Trophoblast cell (in vitro differentiated cells and primary cell): Measurements from ENCODE around the gene GP9.

ENCODE experiments used
- DNase-seq, 2 donors: peaks; one replicate each; pipeline ENCODE4 v3.0.0-alpha.2; 2016
- H2AFZ ChIP-seq: 2 replicates; pipeline ENCODE4 v1.6.1; 2013; ENCODE audit warnings: low read length, moderate library complexity, mild to moderate bottlenecking; ENCODE audit not compliant: insufficient read depth, poor library complexity
- H2AK5ac ChIP-seq: 2 replicates; pipeline ENCODE4 v1.6.1; 2013; ENCODE audit warnings: mild to moderate bottlenecking, low read length
- H2BK120ac ChIP-seq: 2 replicates; pipeline ENCODE4 v1.6.1; 2013; ENCODE audit warnings: low read length, mild to moderate bottlenecking, moderate library complexity; ENCODE audit not compliant: insufficient read depth, poor library complexity
- H2BK12ac ChIP-seq: 2 replicates; pipeline ENCODE4 v1.6.1; 2013; ENCODE audit warnings: mild to moderate bottlenecking, low read length, moderate library complexity
- H2BK5ac ChIP-seq: 2 replicates; pipeline ENCODE4 v1.6.1; 2013; ENCODE audit warnings: low read length, low read depth, moderate library complexity, mild to moderate bottlenecking; ENCODE audit not compliant: poor library complexity
- H3K14ac ChIP-seq: 2 replicates; pipeline ENCODE4 v1.6.1; 2013; ENCODE audit warnings: mild to moderate bottlenecking, low read length
- H3K18ac ChIP-seq: 2 replicates; pipeline ENCODE4 v1.6.1; 2013; ENCODE audit warnings: mild to moderate bottlenecking, low read length
- H3K23ac ChIP-seq: 2 replicates; pipeline ENCODE4 v1.6.1; 2013; ENCODE audit warnings: low read length
- H3K27ac ChIP-seq: 2 replicates; pipeline ENCODE4 v1.5.1; 2013; ENCODE audit warnings: low read depth, mild to moderate bottlenecking, inconsistent platforms, low read length, moderate library complexity
- H3K27me3 ChIP-seq: 2 replicates; pipeline ENCODE4 v1.6.1; 2013; ENCODE audit warnings: inconsistent platforms, mild to moderate bottlenecking, low read length, moderate library complexity; ENCODE audit not compliant: insufficient read depth
- H3K36me3 ChIP-seq, 2 experiments: 1 replicate in 1 of 2; 2 replicates in 1 of 2; pipeline ENCODE4 v1.6.1; 2013; ENCODE audit warnings: low read length in 2 of 2, mild to moderate bottlenecking in 2 of 2, moderate library complexity in 1 of 2; ENCODE audit not compliant: insufficient read depth in 2 of 2, control insufficient read depth in 1 of 2
- H3K4ac ChIP-seq: 2 replicates; pipeline ENCODE4 v1.6.1; 2013; ENCODE audit warnings: low read depth, mild to moderate bottlenecking, low read length, moderate library complexity
- H3K4me1 ChIP-seq, 2 experiments: 1 replicate in 1 of 2; 2 replicates in 1 of 2; pipeline ENCODE4 v1.6.1; 2013; ENCODE audit warnings: low read length in 2 of 2, mild to moderate bottlenecking in 2 of 2, moderate library complexity in 1 of 2; ENCODE audit not compliant: insufficient read depth in 2 of 2, control insufficient read depth in 1 of 2
- H3K4me2 ChIP-seq: 2 replicates; pipeline ENCODE4 v1.6.1; 2013; ENCODE audit warnings: inconsistent platforms, mild to moderate bottlenecking, low read length, moderate library complexity
- H3K4me3 ChIP-seq: 2 replicates; pipeline ENCODE4 v1.5.1; 2013; ENCODE audit warnings: mild to moderate bottlenecking, low read depth, low read length, inconsistent platforms
- H3K79me1 ChIP-seq: one replicate; pipeline ENCODE4 v1.6.1; 2013; ENCODE audit warnings: low read length
- H3K79me2 ChIP-seq: 2 replicates; pipeline ENCODE4 v1.6.1; 2013; ENCODE audit warnings: low read length, mild to moderate bottlenecking; ENCODE audit not compliant: control insufficient read depth, insufficient read depth, poor library complexity
- H3K9ac ChIP-seq: 2 replicates; pipeline ENCODE4 v1.6.1; 2013; ENCODE audit warnings: mild to moderate bottlenecking, low read length
- H3K9me3 ChIP-seq: 2 replicates; pipeline ENCODE4 v1.6.1; 2013; ENCODE audit warnings: low read depth, mild to moderate bottlenecking, control low read depth, inconsistent platforms, low read length; ENCODE audit not compliant: insufficient read depth
- H4K12ac ChIP-seq: 2 replicates; pipeline ENCODE4 v1.6.1; 2013; ENCODE audit warnings: low read depth, mild to moderate bottlenecking, low read length, moderate library complexity
- H4K8ac ChIP-seq: 2 replicates; pipeline ENCODE4 v1.6.1; 2013; ENCODE audit warnings: low read depth, mild to moderate bottlenecking, low read length, moderate library complexity
- H4K91ac ChIP-seq: one replicate; pipeline ENCODE4 v1.6.1; 2013; ENCODE audit warnings: low read depth, mild to moderate bottlenecking, low read length, moderate library complexity
- WGBS: extraction: QIAGEN DNeasy Blood & Tissue Kit; methylation state at CpG from one replicate; pipeline ENCODE4 v1.1.7; 2013; ENCODE audit warnings: missing lambda C conversion rate; ENCODE audit not compliant: insufficient read length, insufficient coverage; ENCODE audit errors: extremely low coverage; 5-methylcytosine and 5-hydroxymethylcytosine counted together

Gene GP9

GRCh38 chr3:129077222-129077621 lies 16.6 kb downstream of the GP9 start:
- Histone ChIP-seq H2AFZ (no peak overlapping the region), H4K8ac (no peak overlapping the region), H3K27ac (no peak overlapping the region), H4K91ac (no peak overlapping the region), H2AK5ac (no peak overlapping the region), H3K4me2 (no peak overlapping the region), H3K79me1 (no peaks in the 10 kb centered on the region), H2BK120ac (no peak overlapping the region), H4K12ac (no peak overlapping the region), H2BK12ac (no peak overlapping the region), H3K4me3 (no peak overlapping the region), H2BK5ac (no peak overlapping the region), H3K27me3 (no peaks in the 10 kb centered on the region), H3K9me3 (no peaks in the 10 kb centered on the region), H3K14ac (no peak overlapping the region), H3K18ac (no peak overlapping the region), H3K4me1 (no peaks in the 10 kb centered on the region), H3K36me3 (no peaks in the 10 kb centered on the region), H3K79me2 (no peaks in the 10 kb centered on the region), H3K9ac (no peak overlapping the region), H3K23ac (no peak overlapping the region), H3K4ac (no peak overlapping the region)
- WGBS: no CpG with 5 or more reads among the region's 7 CpGs
- no peak for DNase-seq

GRCh38 chr3:129078510-129078909 lies 17.9 kb downstream of the GP9 start:
- no peaks in the 10 kb centered on the region for H3K36me3 ChIP-seq
- H3K9ac ChIP-seq: peak overlapping the region; percentile 50
- no peaks in the 10 kb centered on the region for H3K4me1 ChIP-seq
- H2AFZ ChIP-seq: no peak overlapping the region
- no peak for DNase-seq
- H2BK5ac ChIP-seq: no peak overlapping the region
- H3K4me2 ChIP-seq: no peak overlapping the region
- H3K79me2 ChIP-seq: no peaks in the 10 kb centered on the region
- no peak overlapping the region for H3K23ac ChIP-seq
- no peak overlapping the region for H3K27ac ChIP-seq
- H4K91ac ChIP-seq: no peak overlapping the region
- H4K8ac ChIP-seq: no peak overlapping the region
- no peak overlapping the region for H3K4me3 ChIP-seq
- H3K18ac ChIP-seq: no peak overlapping the region
- H2BK120ac ChIP-seq: no peak overlapping the region
- H3K79me1 ChIP-seq: no peaks in the 10 kb centered on the region
- H3K14ac ChIP-seq: no peak overlapping the region
- H3K4ac ChIP-seq: no peak overlapping the region
- no peak overlapping the region for H4K12ac ChIP-seq
- WGBS: no CpG with 5 or more reads among the region's 8 CpGs
- H3K27me3 ChIP-seq: no peaks in the 10 kb centered on the region
- H2AK5ac ChIP-seq: no peak overlapping the region
- H2BK12ac ChIP-seq: no peak overlapping the region
- no peaks in the 10 kb centered on the region for H3K9me3 ChIP-seq

DNA sequence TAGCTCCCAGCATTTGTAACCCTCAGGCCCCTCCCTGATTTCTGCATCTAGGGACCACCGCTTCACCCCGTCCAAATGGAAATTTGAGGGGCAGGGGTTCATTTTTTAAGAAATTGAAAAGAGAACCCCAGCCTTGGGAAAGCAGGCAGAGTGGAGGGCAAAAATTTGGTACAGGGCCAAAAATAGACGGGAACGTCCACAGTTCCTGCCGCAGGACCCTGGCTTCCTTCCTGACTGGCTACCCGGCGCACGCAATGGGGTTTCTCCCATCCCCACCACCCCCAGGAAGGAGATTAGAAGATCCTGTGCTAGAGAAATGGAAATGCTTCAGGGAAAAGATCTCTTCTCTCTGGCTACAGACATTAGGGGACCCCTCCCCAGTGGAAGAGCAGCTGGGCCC lies 20.9 kb downstream of the GP9 start:
- Histone ChIP-seq H3K4me3 (no peak overlapping the region), H4K8ac (no peak overlapping the region), H3K4ac (no peak overlapping the region)

DNA sequence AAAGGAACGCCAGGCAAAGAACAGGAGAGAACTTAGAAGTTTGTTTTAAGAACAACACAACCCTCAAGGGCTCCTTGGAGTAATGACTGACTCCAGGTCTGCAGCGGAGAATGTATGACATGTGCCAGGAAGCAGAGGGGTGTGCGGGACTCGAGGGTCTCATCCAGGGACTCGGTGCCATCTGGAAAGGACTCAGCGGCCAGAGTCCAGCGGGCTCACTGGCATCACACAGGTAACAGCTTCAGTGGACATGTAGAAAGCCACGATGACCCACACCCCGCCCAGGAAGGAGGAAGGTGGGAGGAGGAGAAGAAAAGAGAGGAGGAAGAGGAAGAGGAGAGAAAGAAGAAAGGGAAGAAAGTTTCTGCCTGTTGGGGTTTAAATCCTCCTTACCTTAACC lies 21.4 kb downstream of the GP9 start:
- H2BK120ac ChIP-seq: no peak overlapping the region
- H3K9ac ChIP-seq: no peak overlapping the region
- H3K4me3 ChIP-seq: no peak overlapping the region
- no peak overlapping the region for H2AFZ ChIP-seq
- H4K8ac ChIP-seq: no peak overlapping the region
- no peaks in the 10 kb centered on the region for H3K79me2 ChIP-seq
- H3K14ac ChIP-seq: no peak overlapping the region
- no peak overlapping the region for H3K4me2 ChIP-seq
- no peak overlapping the region for H2BK5ac ChIP-seq
- no peak overlapping the region for H3K4ac ChIP-seq
- H4K12ac ChIP-seq: no peak overlapping the region
- H4K91ac ChIP-seq: no peak overlapping the region
- no peak overlapping the region for H2BK12ac ChIP-seq
- no peaks in the 10 kb centered on the region for H3K9me3 ChIP-seq
- H3K23ac ChIP-seq: no peak overlapping the region
- no peak overlapping the region for H2AK5ac ChIP-seq
- H3K27me3 ChIP-seq: no peaks in the 10 kb centered on the region
- peaks cover 0 to 2% of the 10 kb centered on the region in 2 experiments for H3K36me3 ChIP-seq
- WGBS: no CpG with 5 or more reads among the region's 9 CpGs
- H3K79me1 ChIP-seq: no peaks in the 10 kb centered on the region
- DNase-seq: no peak
- no peak overlapping the region for H3K27ac ChIP-seq
- H3K18ac ChIP-seq: no peak overlapping the region
- H3K4me1 ChIP-seq: no peaks in the 10 kb centered on the region

More for the DNA sequence above, 20.9 kb downstream of the GP9 start:
- Histone ChIP-seq H3K23ac (no peak overlapping the region), H3K9ac (no peak overlapping the region), H2BK5ac (no peak overlapping the region), H3K18ac (no peak overlapping the region), H3K36me3 (peaks cover 0 to 2% of the 10 kb centered on the region in 2 experiments), H3K27ac (no peak overlapping the region), H3K4me1 (no peaks in the 10 kb centered on the region), H3K79me2 (no peaks in the 10 kb centered on the region), H4K12ac (no peak overlapping the region), H2BK120ac (no peak overlapping the region), H3K9me3 (no peaks in the 10 kb centered on the region), H4K91ac (no peak overlapping the region), H3K4me2 (no peak overlapping the region), H2BK12ac (no peak overlapping the region), H2AFZ (no peak overlapping the region), H2AK5ac (no peak overlapping the region), H3K79me1 (no peaks in the 10 kb centered on the region), H3K27me3 (no peaks in the 10 kb centered on the region), H3K14ac (no peak overlapping the region)
- no CpG with 5 or more reads among the region's 8 CpGs for WGBS
- no peak for DNase-seq
